Retina (tissue), 1 donor: ENCODE measurements around the gene IKZF5.

ENCODE experiments used
- DNase-seq: peaks from one replicate; pipeline ENCODE4 v3.0.0-alpha.2; 2016

Gene IKZF5

GRCh38 chr10:123014772-123015171 is 6.2 kb upstream of the IKZF5 start:
- DNase-seq = no peak

GRCh38 chr10:123013456-123014419 is 5.1 kb upstream of the IKZF5 start:
- no peak for DNase-seq

- no peak for DNase-seq
Observed at GRCh38 chr10:123011987-123012386, 3.4 kb upstream of the IKZF5 start.

GRCh38 chr10:123009105-123009820 is 668 bp upstream of the IKZF5 start:
- no peak for DNase-seq

DNA sequence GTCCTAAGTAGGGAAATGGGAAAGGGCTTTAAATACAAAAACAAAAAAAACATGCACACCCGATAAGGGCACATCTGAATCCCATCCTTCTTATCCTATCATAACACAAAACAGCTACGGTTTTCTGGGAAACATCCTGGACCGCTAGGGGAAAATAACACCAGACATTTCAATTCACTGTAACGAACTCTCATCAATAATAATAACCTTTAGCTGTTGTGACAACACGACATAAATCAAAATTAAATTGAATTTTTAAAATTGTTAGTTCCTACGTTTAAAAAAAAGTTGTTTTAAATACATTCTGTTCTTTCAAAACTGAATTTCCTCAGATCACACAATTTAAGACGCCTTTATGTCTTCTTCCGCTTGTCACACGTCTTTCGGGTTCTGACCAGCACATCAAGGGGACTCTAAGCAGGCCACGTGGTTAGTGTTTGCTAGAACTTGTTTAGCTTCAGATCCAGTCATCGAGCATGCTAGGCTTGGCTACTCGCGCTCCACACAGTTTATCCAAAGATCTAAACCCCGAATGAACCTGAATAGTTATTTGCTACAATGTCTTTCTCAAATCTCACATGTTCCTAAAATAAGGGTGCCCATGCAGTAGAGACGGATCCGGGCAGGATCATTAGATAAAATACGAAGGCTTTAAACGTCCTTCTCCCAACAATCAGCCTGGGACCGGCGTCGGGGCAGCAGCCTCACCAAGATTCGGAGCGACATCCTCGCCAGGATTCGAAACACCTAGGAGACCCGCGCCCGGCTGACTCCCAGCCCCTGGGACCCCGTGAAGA is 839 bp downstream of the IKZF5 start:
- DNase-seq = no peak

- DNase-seq = no peak
Observed at GRCh38 chr10:123004298-123004697, 4.3 kb downstream of the IKZF5 start.

GRCh38 chr10:123001370-123001769 is 7.2 kb downstream of the IKZF5 start:
- DNase-seq = no peak

GRCh38 chr10:123000155-123000554 is 8.4 kb downstream of the IKZF5 start:
- DNase-seq = no peak

DNA sequence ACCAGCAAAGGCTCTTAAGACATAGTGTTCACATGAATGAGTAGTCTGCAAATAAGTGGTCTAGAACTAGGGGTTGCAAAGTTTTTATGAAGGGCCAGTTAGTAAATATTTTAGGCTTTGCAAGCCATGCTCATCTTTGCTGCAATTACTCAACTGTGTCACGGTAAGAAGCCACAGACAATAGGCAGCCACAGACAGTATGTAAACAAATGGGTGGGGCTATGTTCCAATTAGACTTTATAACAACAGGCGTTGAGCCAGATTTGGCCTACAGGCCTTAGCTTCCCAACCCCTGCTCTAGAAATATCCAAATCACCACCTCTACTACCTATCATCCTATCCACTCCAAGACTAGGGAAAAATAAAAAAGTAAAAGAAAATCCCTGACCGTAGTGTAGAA is 9.2 kb downstream of the IKZF5 start:
- no peak for DNase-seq

DNA sequence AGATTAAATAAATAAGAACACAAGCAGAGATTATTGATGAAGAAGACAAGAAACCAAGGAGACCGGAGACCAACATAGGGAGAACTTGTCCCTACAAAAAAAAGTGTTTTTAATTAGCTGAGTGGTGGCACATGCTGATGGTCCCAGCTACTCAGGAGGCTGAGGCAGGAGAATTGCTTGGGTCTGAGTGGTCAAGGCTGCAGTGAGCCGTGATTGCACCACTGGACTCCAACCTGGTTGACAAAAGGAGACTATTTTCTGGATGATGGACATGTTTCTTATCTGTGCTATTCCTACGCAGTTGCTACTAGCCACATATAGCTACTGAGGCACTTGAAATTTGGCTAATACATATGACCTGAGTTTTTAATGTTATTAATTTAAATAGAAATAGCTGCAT is 9.7 kb downstream of the IKZF5 start:
- no peak for DNase-seq

DNA sequence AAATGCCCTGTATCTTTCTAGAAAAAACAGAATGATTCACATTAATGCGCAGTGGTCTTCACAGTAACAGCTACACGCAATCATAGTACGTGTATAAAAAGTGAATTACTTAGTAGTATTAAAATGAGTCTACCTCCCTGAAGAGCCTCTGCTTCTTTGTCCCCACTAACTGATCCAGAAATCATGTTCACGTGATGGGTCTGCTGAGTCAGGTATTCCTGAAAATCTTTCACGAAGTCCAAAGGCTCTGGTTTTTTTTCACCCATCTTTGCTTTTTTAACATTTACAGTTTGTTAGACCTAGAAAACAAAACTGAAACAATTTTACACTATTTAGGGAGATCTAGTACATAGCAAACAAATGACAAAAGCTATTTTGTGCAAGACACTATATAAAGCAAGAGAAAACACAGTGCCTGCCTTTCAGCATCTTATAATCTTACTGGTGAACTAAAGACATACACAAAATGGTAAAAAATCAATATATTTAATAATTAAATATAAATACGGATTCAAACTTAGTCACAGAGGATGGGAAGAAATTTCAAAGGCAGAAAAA is 10.2 kb downstream of the IKZF5 start:
- no peak for DNase-seq

- DNase-seq = no peak
Observed at GRCh38 chr10:122997864-122998263, 10.7 kb downstream of the IKZF5 start.

- no peak for DNase-seq
Observed at GRCh38 chr10:122995936-122996335, 12.7 kb downstream of the IKZF5 start.

DNA sequence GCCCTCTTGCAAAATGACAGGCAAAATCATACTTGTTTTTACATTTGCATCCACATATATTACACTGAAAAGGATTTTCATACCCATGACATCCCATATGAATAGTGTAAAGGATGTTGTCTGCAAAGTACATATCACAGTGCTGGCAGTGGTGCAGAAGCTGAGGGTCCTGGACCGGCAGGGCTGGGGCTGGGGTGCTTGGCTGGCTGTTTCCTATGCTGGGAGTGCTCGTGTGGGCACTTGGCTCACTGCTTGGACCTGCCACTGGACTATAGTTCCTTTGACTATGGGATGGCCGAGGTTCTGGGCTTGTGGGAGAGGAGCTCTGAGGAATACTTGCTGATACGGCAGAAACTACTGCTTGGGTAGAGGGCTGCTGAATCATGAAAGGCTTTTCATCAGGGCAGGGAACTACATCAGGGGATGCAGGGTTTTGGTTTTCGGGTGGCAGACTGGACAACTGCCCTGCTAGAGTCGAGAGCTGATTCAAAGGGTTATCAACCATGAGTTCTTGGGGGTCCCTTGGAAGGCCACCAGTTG is 14.7 kb downstream of the IKZF5 start:
- no peak for DNase-seq

- DNase-seq = no peak
Observed at GRCh38 chr10:122992031-122992585, 16.5 kb downstream of the IKZF5 start.

DNA sequence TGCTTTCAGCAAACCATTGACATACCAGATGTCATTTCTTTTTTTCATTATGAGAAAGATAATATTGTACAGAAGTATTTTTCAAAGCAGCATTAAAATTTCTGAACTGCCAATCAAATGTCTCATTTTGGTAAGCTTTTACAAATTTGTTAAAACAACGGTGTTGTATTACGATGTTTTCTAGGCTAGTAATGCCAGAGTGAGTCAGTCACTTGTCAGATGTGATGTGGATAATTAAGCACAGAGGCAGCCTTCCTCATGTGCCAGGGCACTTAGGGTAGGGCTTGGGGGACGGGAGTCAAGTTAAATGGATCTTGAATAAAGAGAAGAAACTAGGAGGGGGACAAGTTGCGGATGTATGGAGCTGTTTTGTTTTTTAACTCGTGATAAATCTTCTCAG is 18.3 kb downstream of the IKZF5 start:
- no peak for DNase-seq

- no peak for DNase-seq
Observed at GRCh38 chr10:122988501-122988900, 20.1 kb downstream of the IKZF5 start.

GRCh38 chr10:122986335-122986734 is 22.3 kb downstream of the IKZF5 start:
- no peak for DNase-seq

GRCh38 chr10:122984708-122985107 is 23.9 kb downstream of the IKZF5 start:
- no peak for DNase-seq

- no peak for DNase-seq
Observed at GRCh38 chr10:122983898-122984297, 24.7 kb downstream of the IKZF5 start.

DNA sequence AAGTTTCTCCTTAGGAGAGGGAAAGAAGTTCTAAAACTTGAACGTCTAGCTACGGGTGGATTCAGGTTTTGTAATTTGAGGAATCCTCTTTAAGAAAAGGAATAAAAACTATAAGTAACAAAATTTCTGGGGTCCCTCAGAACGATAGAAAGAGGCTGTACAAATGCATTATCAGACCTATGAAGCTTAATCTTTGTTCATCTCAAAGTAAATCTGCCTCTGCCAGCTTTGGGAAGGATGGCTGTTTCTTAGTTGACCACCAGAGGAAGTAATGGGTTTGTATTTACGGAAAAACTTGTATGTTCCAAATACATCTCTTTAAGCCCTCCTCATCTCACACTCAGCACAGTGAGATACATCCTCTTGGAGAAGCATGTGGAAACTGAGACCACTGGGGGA is 27.5 kb downstream of the IKZF5 start:
- no peak for DNase-seq
